ENCODE data around the gene KCNC1.

DNA sequence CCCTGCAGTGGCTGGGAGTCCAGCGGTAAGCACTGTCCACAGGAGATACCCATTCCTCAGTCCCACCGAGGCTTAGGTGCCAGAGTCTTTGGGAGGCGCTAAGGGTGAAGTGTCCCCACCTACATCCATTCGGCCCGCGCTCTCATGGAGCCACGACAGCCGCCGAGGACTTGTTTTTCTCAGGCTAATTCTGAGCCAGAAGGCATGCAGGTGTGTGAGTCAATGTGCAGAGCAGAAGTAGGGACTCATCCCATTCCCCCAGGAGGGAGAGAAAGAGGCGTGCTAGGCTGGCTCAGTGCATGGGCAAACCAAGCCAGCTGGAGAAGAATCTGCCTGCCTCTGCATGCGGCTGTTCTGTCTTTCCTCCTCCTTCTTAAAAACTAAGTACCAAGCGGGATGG is 46.6 kb downstream of the KCNC1 start:
- TF ChIP-seq CTCF (IDR thresholded peaks at IDR 0.05) (no peak), POLR2A (IDR thresholded peaks at IDR 0.05) (no peak), POLR2AphosphoS5 (IDR thresholded peaks at IDR 0.05) (no peak), EP300 (IDR thresholded peaks at IDR 0.05) (no peak)
